Activated naive CD8-positive, alpha-beta T cell treated with anti-CD3 and anti-CD28 coated beads, Interleukin-2, amount 10 ng/mL, durations not matched to agents 7 days and 5 days (primary cell): Measurements from ENCODE around the gene DGKI. TPM values are rescaled to one million over a fixed set of nuclear protein-coding genes. Genes with fewer than 3 reads are reported as not detected.

ENCODE experiments used
- ATAC-seq: fragments of 150-1000 bp; cut with Tn5 transposase; one replicate; pipeline ENCODE4 v1.10.0; 2021; ENCODE audit warnings: low read depth, moderate library complexity
- POLR2A ChIA-PET: fragments of 350-600 bp; sonication (Branson Sonifier 250); formaldehyde crosslinking; loops from one replicate; lab custom pipeline; 2021; ENCODE audit warnings: antibody characterized with exemption; lab: Charles Lee
- DNase-seq: peaks from one replicate; pipeline ENCODE4 v3.0.0; 2021
- H3K27ac Mint-ChIP-seq: one replicate; pipeline ENCODE4 v1.8.0; 2022; ENCODE audit warnings: mild to moderate bottlenecking, mixed read lengths
- H3K27me3 Mint-ChIP-seq: one replicate; pipeline ENCODE4 v1.8.0; 2022; ENCODE audit warnings: mild to moderate bottlenecking, moderate library complexity, mixed read lengths
- H3K36me3 Mint-ChIP-seq: one replicate; pipeline ENCODE4 v1.8.0; 2021; ENCODE audit warnings: mild to moderate bottlenecking, mixed read lengths
- H3K4me1 Mint-ChIP-seq: one replicate; pipeline ENCODE4 v1.8.0; 2021; ENCODE audit warnings: mixed read lengths
- H3K4me3 Mint-ChIP-seq: one replicate; pipeline ENCODE4 v1.8.0; 2022; ENCODE audit warnings: mild to moderate bottlenecking, moderate library complexity, mixed read lengths
- H3K9me3 Mint-ChIP-seq: one replicate; pipeline ENCODE4 v1.8.0; 2021; ENCODE audit warnings: mixed read lengths
- total RNA-seq, 2 experiments: library from RNA; stranded (reverse); gene quantifications; one replicate each; pipeline ENCODE4 v1.2.3, GENCODE V29; 2021

Gene DGKI
- total RNA-seq, 2 experiments from 2014 or later, result not detected

GRCh38 chr7:137335814-137336213 lies 511.0 kb downstream of the DGKI start:
- Mint-ChIP-seq H3K27ac (no peak overlapping the region), H3K4me1 (no peaks in the 10 kb centered on the region), H3K27me3 (no peaks in the 10 kb centered on the region), H3K4me3 (no peak overlapping the region), H3K36me3 (no peaks in the 10 kb centered on the region), H3K9me3 (peaks cover 7% of the 10 kb centered on the region)
- no peak for DNase-seq
- no peak for ATAC-seq
- POLR2A ChIA-PET, result no interaction called here

GRCh38 chr7:137331378-137331777 lies 515.4 kb downstream of the DGKI start:
- Mint-ChIP-seq H3K27me3 (no peaks in the 10 kb centered on the region), H3K4me1 (no peaks in the 10 kb centered on the region), H3K27ac (no peak overlapping the region), H3K9me3 (peaks cover 2% of the 10 kb centered on the region), H3K36me3 (no peaks in the 10 kb centered on the region), H3K4me3 (no peak overlapping the region)
- ATAC-seq (no peak), DNase-seq (no peak)
- POLR2A ChIA-PET, result no interaction called here

Other genes with a start within 250 kb of the DGKI start
- 10 to 100 TPM; 20.6 to 25.4 TPM for gene CREB3L2, start 155.1 kb upstream of the DGKI start, total RNA-seq
- gene AKR1D1, start 229.5 kb upstream of the DGKI start, total RNA-seq, result not detected